Breast epithelium (tissue), 3 donors: Measurements from ENCODE around the gene CDH24.

ENCODE experiments used
- POLR2A ChIP-seq: fragments of 450-650 bp; IDR thresholded peaks from one replicate; pipeline ENCODE4 v1.6.1; 2016; ENCODE audit warnings: antibody characterized with exemption, mild to moderate bottlenecking, moderate library complexity
- POLR2AphosphoS5 ChIP-seq, 3 donors: sonication (generic); formaldehyde crosslinking; IDR thresholded peaks; one replicate each; pipeline ENCODE4 v1.6.1; 2017; ENCODE audit warnings: antibody characterized with exemption in 3 of 3
- TF ChIP-seq, protein P1 (sequence below), 3 donors: fragments of 450-650 bp; IDR thresholded peaks; one replicate each; pipeline ENCODE4 v1.5.1; 2016 to 2017; ENCODE audit warnings: antibody characterized with exemption in 3 of 3, mild to moderate bottlenecking in 3 of 3, moderate library complexity in 3 of 3

DNA sequence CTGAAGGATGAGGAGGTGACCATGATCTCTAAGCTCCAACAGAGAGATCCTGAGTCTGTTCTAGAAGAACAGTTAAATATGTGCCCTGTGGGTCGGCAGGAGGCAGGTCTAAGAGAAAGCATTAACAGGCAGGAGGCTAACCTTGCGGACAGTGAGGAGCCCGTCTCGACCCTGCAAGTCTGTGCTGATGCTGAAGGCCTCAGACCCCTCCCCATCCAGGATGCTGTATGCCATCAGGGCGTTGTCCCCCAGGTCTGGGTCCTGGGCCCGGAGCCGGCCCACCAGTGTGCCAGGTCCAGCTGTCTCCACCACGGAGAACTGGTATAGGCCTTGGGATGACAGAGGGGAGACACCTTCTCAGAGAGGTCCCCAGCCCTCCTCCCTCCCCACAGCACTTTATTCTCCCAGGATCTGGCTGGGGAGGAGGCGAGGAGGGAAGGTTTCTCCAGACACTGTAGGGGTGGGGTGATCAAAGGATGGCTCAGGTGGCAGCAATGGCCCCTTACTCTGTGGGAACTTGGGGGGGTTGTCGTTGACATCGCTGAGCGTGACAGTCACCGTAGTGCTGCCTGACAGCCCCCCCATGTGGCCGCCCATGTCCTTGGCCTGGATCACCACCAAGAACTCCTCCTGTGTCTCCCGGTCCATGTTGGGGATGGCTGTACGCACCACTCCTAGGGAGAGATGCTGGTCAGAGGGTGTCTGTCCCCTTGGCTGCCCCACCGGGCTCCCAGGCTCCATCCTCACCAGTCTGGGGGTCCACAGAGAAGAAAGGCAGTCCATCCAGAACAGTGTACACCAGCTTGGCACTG, 3.1 kb downstream of the CDH24 start:
- TF ChIP-seq, protein P1, sequence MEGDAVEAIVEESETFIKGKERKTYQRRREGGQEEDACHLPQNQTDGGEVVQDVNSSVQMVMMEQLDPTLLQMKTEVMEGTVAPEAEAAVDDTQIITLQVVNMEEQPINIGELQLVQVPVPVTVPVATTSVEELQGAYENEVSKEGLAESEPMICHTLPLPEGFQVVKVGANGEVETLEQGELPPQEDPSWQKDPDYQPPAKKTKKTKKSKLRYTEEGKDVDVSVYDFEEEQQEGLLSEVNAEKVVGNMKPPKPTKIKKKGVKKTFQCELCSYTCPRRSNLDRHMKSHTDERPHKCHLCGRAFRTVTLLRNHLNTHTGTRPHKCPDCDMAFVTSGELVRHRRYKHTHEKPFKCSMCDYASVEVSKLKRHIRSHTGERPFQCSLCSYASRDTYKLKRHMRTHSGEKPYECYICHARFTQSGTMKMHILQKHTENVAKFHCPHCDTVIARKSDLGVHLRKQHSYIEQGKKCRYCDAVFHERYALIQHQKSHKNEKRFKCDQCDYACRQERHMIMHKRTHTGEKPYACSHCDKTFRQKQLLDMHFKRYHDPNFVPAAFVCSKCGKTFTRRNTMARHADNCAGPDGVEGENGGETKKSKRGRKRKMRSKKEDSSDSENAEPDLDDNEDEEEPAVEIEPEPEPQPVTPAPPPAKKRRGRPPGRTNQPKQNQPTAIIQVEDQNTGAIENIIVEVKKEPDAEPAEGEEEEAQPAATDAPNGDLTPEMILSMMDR (IDR thresholded peaks at IDR 0.05): no peak
- TF ChIP-seq POLR2AphosphoS5 (IDR thresholded peaks at IDR 0.05): no peak
- no peak for TF ChIP-seq POLR2A
